ENCODE data around the gene TCP11L2. TPM values are rescaled to one million over a fixed set of nuclear protein-coding genes. Genes with fewer than 3 reads are reported as not detected.

Gene TCP11L2
- total and polyA plus RNA-seq, 9 of the 15 experiments (the other 6 are each of a cell fraction or from before 2014, with no cell fraction given), result 0.39 to 4.5 (median 1.3) TPM

- TF ChIP-seq, protein P1, sequence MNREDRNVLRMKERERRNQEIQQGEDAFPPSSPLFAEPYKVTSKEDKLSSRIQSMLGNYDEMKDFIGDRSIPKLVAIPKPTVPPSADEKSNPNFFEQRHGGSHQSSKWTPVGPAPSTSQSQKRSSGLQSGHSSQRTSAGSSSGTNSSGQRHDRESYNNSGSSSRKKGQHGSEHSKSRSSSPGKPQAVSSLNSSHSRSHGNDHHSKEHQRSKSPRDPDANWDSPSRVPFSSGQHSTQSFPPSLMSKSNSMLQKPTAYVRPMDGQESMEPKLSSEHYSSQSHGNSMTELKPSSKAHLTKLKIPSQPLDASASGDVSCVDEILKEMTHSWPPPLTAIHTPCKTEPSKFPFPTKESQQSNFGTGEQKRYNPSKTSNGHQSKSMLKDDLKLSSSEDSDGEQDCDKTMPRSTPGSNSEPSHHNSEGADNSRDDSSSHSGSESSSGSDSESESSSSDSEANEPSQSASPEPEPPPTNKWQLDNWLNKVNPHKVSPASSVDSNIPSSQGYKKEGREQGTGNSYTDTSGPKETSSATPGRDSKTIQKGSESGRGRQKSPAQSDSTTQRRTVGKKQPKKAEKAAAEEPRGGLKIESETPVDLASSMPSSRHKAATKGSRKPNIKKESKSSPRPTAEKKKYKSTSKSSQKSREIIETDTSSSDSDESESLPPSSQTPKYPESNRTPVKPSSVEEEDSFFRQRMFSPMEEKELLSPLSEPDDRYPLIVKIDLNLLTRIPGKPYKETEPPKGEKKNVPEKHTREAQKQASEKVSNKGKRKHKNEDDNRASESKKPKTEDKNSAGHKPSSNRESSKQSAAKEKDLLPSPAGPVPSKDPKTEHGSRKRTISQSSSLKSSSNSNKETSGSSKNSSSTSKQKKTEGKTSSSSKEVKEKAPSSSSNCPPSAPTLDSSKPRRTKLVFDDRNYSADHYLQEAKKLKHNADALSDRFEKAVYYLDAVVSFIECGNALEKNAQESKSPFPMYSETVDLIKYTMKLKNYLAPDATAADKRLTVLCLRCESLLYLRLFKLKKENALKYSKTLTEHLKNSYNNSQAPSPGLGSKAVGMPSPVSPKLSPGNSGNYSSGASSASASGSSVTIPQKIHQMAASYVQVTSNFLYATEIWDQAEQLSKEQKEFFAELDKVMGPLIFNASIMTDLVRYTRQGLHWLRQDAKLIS (CRISPR knock-in tag; IDR thresholded peaks at IDR 0.05), result 0 out of 2 replicates have a peak, but pooled peaks have one; percentile 8
- TF ChIP-seq ZNF12 (CRISPR knock-in tag; IDR thresholded peaks at IDR 0.05), result no peak
- no peak for TF ChIP-seq FOXK1 (CRISPR knock-in tag; IDR thresholded peaks at IDR 0.05; ENCODE audit: borderline replicate concordance)
- peak; percentile 90 for TF ChIP-seq SMARCA4 (IDR thresholded peaks at IDR 0.05)
- 0 out of 2 replicates have a peak, but pooled peaks have one; percentile 33 for TF ChIP-seq ADNP (tag; IDR thresholded peaks at IDR 0.05)
- no peak for TF ChIP-seq GATA2 (CRISPR knock-in tag; IDR thresholded peaks at IDR 0.05)
- TF ChIP-seq, protein P2, sequence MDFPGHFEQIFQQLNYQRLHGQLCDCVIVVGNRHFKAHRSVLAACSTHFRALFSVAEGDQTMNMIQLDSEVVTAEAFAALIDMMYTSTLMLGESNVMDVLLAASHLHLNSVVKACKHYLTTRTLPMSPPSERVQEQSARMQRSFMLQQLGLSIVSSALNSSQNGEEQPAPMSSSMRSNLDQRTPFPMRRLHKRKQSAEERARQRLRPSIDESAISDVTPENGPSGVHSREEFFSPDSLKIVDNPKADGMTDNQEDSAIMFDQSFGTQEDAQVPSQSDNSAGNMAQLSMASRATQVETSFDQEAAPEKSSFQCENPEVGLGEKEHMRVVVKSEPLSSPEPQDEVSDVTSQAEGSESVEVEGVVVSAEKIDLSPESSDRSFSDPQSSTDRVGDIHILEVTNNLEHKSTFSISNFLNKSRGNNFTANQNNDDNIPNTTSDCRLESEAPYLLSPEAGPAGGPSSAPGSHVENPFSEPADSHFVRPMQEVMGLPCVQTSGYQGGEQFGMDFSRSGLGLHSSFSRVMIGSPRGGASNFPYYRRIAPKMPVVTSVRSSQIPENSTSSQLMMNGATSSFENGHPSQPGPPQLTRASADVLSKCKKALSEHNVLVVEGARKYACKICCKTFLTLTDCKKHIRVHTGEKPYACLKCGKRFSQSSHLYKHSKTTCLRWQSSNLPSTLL (IDR thresholded peaks at IDR 0.05), result no peak
- TF ChIP-seq, protein P3, sequence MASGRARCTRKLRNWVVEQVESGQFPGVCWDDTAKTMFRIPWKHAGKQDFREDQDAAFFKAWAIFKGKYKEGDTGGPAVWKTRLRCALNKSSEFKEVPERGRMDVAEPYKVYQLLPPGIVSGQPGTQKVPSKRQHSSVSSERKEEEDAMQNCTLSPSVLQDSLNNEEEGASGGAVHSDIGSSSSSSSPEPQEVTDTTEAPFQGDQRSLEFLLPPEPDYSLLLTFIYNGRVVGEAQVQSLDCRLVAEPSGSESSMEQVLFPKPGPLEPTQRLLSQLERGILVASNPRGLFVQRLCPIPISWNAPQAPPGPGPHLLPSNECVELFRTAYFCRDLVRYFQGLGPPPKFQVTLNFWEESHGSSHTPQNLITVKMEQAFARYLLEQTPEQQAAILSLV (tag; IDR thresholded peaks at IDR 0.05), result peak; percentile 68; the same call in 1 of the 2 replicates
- peak in 1 of 2 experiments; percentile 29; a peak in 1 of 4 replicates for TF ChIP-seq ZNF639 (CRISPR knock-in tag; conservative IDR thresholded peaks at IDR 0.05 in 1 of 2, IDR thresholded peaks at IDR 0.05 in 1 of 2)
- peak; percentile 67 for TF ChIP-seq TCF3 (CRISPR knock-in tag; IDR thresholded peaks at IDR 0.05)
- peak; percentile 61; the same call in 1 of the 2 replicates for TF ChIP-seq TEAD4 (IDR thresholded peaks at IDR 0.05; ENCODE audit: low read length)
- TF ChIP-seq TEAD4 (CRISPR knock-in tag; IDR thresholded peaks at IDR 0.05; ENCODE audit: borderline replicate concordance), result no peak
- peak; percentile 59; the same call in 1 of the 2 replicates for TF ChIP-seq GTF2E2 (tag; IDR thresholded peaks at IDR 0.05)
Observed at GRCh38 chr12:106288494-106289195, 13.9 kb upstream of the TCP11L2 start (continued).
